IPS-18c (cell line): ENCODE results near the gene PCNP.
"Not testable (repeated sequence)": the region's sequence is repeated elsewhere in the genome, so short reads cannot be mapped to it uniquely, and the experiment has no call there.

Experiments used
- H3K4me3 ChIP-seq: 2 replicates; pipeline ENCODE4 v1.7.0; 2013; ENCODE audit warnings: low read depth, mild to moderate bottlenecking, low read length, moderate library complexity; ENCODE audit not compliant: insufficient read depth
- H3K9me3 ChIP-seq: one replicate; pipeline ENCODE4 v1.6.1; 2013; ENCODE audit warnings: mild to moderate bottlenecking, low read length, moderate library complexity; ENCODE audit not compliant: control insufficient read depth, insufficient read depth

PCNP gene

GRCh38 chr3:101617478-101617877 is 43.5 kb downstream of the PCNP start:
- no peaks in the 10 kb centered on the region for H3K9me3 ChIP-seq
- no peak overlapping the region for H3K4me3 ChIP-seq

- H3K9me3 ChIP-seq = no peaks in the 10 kb centered on the region
Measured at GRCh38 chr3:101618726-101619125, 44.7 kb downstream of the PCNP start.

GRCh38 chr3:101619734-101620133 is 45.8 kb downstream of the PCNP start:
- Histone ChIP-seq H3K4me3 (no peak overlapping the region), H3K9me3 (no peaks in the 10 kb centered on the region)

More at GRCh38 chr3:101618726-101619125, 44.7 kb downstream of the PCNP start:
- H3K4me3 ChIP-seq = no peak overlapping the region

GRCh38 chr3:101623656-101624055 is 49.7 kb downstream of the PCNP start:
- Histone ChIP-seq H3K9me3 (peaks cover 2% of the 10 kb centered on the region), H3K4me3 (no peak overlapping the region)

- peaks cover 2% of the 10 kb centered on the region for H3K9me3 ChIP-seq
- no peak overlapping the region for H3K4me3 ChIP-seq
Measured at GRCh38 chr3:101624857-101625256, 50.9 kb downstream of the PCNP start.

GRCh38 chr3:101625879-101626278 is 51.9 kb downstream of the PCNP start:
- no peak overlapping the region for H3K4me3 ChIP-seq
- H3K9me3 ChIP-seq = peaks cover 2% of the 10 kb centered on the region

- Histone ChIP-seq H3K9me3 (peaks cover 2% of the 10 kb centered on the region), H3K4me3 (no peak overlapping the region)
Measured at GRCh38 chr3:101629219-101629618, 55.2 kb downstream of the PCNP start.

- no peak overlapping the region for H3K4me3 ChIP-seq
- H3K9me3 ChIP-seq = no peaks in the 10 kb centered on the region
Measured at GRCh38 chr3:101631098-101631796, 57.3 kb downstream of the PCNP start.

GRCh38 chr3:101631959-101632358 is 58.0 kb downstream of the PCNP start:
- H3K4me3 ChIP-seq, H3K9me3 ChIP-seq: not testable (repeated sequence)

- H3K9me3 ChIP-seq = no peaks in the 10 kb centered on the region
- H3K4me3 ChIP-seq = no peak overlapping the region
Measured at GRCh38 chr3:101632586-101632985, 58.6 kb downstream of the PCNP start.

GRCh38 chr3:101633186-101633585 is 59.2 kb downstream of the PCNP start:
- Histone ChIP-seq H3K4me3 (no peak overlapping the region), H3K9me3 (no peaks in the 10 kb centered on the region)

- H3K9me3 ChIP-seq = no peaks in the 10 kb centered on the region
- H3K4me3 ChIP-seq = no peak overlapping the region
Measured at GRCh38 chr3:101634591-101635196, 60.7 kb downstream of the PCNP start.

GRCh38 chr3:101635345-101635744 is 61.4 kb downstream of the PCNP start:
- no peak overlapping the region for H3K4me3 ChIP-seq
- H3K9me3 ChIP-seq = no peaks in the 10 kb centered on the region

- H3K9me3 ChIP-seq = no peaks in the 10 kb centered on the region
- no peak overlapping the region for H3K4me3 ChIP-seq
Measured at GRCh38 chr3:101635954-101636798, 62.2 kb downstream of the PCNP start.

- Histone ChIP-seq H3K9me3 (no peaks in the 10 kb centered on the region), H3K4me3 (no peak overlapping the region)
Measured at GRCh38 chr3:101637451-101637850, 63.5 kb downstream of the PCNP start.

- H3K4me3 ChIP-seq = no peak overlapping the region
- no peaks in the 10 kb centered on the region for H3K9me3 ChIP-seq
Measured at GRCh38 chr3:101638261-101638745, 64.3 kb downstream of the PCNP start.

- no peak overlapping the region for H3K4me3 ChIP-seq
- H3K9me3 ChIP-seq = no peaks in the 10 kb centered on the region
Measured at GRCh38 chr3:101639280-101639963, 65.4 kb downstream of the PCNP start.
